B cell (primary cell): ENCODE results near the gene BET1.

Experiments
- EZH2 ChIP-seq: IDR thresholded peaks from 2 replicates; pipeline ENCODE4 v1.6.1; 2012; ENCODE audit warnings: borderline replicate concordance, low read depth, mild to moderate bottlenecking, moderate library complexity, low read length; ENCODE audit not compliant: insufficient read depth, poor library complexity, severe bottlenecking
- TF ChIP-seq, protein P1 (sequence below): fragments of 200-600 bp; IDR thresholded peaks from one replicate; pipeline ENCODE4 v1.8.0; 2022; ENCODE audit warnings: antibody characterized with exemption, mild to moderate bottlenecking

GRCh38 chr7:93943816-93944540, 60.2 kb downstream of the BET1 start:
- TF ChIP-seq, protein P1, sequence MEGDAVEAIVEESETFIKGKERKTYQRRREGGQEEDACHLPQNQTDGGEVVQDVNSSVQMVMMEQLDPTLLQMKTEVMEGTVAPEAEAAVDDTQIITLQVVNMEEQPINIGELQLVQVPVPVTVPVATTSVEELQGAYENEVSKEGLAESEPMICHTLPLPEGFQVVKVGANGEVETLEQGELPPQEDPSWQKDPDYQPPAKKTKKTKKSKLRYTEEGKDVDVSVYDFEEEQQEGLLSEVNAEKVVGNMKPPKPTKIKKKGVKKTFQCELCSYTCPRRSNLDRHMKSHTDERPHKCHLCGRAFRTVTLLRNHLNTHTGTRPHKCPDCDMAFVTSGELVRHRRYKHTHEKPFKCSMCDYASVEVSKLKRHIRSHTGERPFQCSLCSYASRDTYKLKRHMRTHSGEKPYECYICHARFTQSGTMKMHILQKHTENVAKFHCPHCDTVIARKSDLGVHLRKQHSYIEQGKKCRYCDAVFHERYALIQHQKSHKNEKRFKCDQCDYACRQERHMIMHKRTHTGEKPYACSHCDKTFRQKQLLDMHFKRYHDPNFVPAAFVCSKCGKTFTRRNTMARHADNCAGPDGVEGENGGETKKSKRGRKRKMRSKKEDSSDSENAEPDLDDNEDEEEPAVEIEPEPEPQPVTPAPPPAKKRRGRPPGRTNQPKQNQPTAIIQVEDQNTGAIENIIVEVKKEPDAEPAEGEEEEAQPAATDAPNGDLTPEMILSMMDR = no peak
- no peak for TF ChIP-seq EZH2
